GM12875 (cell line): Measurements from ENCODE around the gene C11orf58.

Source experiments
- H3K4me3 ChIP-seq: one replicate; pipeline ENCODE4 v1.5.1; 2011; ENCODE audit warnings: low read depth, low read length, control low read depth
- CTCF ChIP-seq: IDR thresholded peaks from 2 replicates; pipeline ENCODE4 v1.5.1; 2011; ENCODE audit warnings: low read depth, mild to moderate bottlenecking, control low read depth, inconsistent platforms, low read length, moderate library complexity, borderline replicate concordance; ENCODE audit not compliant: insufficient read depth

Gene C11orf58

GRCh38 chr11:16738947-16739815 is 734 bp downstream of the C11orf58 start:
- peak overlapping the region; percentile 85 for H3K4me3 ChIP-seq
- no peak for TF ChIP-seq CTCF

GRCh38 chr11:16741473-16741872 is 3.0 kb downstream of the C11orf58 start:
- no peak overlapping the region for H3K4me3 ChIP-seq
- TF ChIP-seq CTCF: no peak

GRCh38 chr11:16743478-16743877 is 5.0 kb downstream of the C11orf58 start:
- no peak for TF ChIP-seq CTCF
- no peak overlapping the region for H3K4me3 ChIP-seq

DNA sequence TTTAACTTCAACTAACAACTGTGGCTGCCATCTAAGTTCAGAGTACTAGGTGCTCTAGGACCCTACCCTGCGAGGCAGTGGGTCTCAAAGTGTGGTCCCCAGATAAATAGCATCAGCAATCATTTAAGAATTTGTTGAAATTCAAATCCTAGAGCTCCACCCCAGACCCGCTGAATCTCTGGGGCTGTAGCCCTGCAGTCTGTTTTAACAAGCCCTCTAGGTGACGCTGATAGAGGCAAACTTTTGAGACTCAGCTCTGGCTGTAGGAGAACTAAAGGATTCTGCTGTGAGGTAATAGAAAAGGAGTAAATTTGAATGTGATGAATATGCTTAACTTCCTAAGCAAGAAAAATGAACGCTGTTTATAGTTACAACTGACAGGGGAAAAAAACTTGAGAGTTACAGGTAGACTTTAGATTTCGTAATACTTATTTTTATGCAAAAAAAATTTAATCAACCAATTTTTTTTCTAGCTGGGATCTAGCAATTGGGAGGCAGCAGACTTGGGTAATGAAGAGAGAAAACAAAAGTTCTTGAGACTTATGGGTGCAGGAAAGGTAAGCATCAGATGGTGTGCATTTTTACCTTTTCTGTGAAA is 5.8 kb downstream of the C11orf58 start:
- H3K4me3 ChIP-seq: no peak overlapping the region
- no peak for TF ChIP-seq CTCF

DNA sequence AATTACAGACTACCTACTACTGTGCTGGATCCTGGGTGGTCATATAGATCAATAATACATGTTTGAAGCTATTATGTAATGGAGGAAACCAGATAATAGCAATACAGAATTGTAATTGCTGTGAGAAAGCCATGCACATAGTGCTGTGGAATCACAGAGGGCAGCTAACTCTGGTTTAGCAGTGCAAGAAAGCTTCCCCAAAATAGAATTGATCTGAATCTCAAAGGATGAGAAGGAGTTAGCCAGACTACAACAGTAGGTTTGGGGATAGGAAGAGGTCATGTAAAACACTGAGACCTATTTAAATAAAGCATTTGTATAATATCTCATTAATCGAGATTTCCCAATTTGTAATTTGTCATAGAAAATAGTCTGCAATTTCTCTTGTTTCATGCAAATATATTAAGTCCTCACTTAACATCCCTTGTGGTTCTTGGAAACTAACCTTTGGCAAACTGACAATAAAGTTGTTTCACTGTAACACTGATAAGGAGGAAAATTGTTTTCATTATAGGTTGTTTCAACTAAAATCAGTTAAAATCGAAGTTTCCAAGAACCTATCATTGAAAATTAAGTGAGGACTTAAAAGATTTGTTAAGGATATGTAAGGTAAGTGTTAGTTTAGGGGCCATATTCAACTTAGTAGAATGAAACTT is 7.6 kb downstream of the C11orf58 start:
- no peak for TF ChIP-seq CTCF

DNA sequence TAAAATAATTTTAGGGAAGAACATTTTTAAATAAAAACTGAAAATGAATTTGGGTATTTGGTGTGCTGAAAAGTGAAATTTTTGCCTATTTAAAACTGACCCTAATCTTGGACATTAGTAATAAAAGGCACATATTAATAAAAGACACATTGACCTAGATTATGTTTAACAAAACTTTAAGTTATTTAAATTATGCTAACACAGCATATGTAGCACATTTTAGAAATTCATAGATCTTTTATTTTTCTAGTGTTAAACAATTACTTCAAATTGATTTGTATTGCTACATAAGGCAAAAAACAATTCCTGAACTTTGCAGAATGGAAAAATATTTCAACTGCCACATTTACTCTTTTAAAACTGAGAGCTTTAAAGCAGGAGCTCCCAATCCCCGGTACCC is 10.6 kb downstream of the C11orf58 start:
- no peak for TF ChIP-seq CTCF
- no peak overlapping the region for H3K4me3 ChIP-seq

More for the DNA sequence above, 7.6 kb downstream of the C11orf58 start:
- no peak overlapping the region for H3K4me3 ChIP-seq

- H3K4me3 ChIP-seq: no peak overlapping the region
Measured at GRCh38 chr11:16749666-16750065, 11.2 kb downstream of the C11orf58 start.

More at GRCh38 chr11:16749666-16750065, 11.2 kb downstream of the C11orf58 start:
- no peak for TF ChIP-seq CTCF
